Amniotic stem cell (primary cell): ENCODE data around the gene C16orf54.
"Not testable (repeated sequence)": the region's sequence is repeated elsewhere in the genome, so short reads cannot be mapped to it uniquely, and the experiment has no call there.

Experiments
- DNase-seq: peaks from one replicate; lab custom pipeline; 2025; lab: John Stamatoyannopoulos, UW

Gene C16orf54

GRCh38 chr16:29745853-29746345, at the start of gene C16orf54:
Gene C16orf54, minus strand, starts transcription at chr16:29745990. Its CDS starts 1,039 bp downstream, at chr16:29744951.
- no peak for DNase-seq

DNA sequence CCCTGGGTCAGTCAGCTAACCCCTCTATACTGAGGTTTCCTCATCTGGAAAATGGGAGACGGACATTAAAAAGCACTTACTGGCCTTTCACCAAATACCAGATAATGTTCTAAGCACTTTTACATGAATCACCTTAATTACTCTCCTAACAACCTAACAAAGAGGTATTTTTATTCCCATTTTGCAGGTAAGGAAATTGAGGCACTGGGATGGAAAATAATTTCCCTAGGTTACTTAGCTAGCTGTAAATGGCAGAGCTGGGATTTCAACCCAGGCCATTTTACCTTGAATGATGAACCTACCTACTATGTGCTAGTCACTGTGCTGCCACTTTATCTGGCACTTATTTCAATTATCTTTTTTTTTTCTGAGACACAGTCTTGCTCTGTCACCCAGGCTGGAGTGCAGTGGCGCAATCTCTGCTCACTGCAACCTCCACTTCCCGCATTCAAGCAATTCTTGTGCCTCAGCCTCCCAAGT, 48.5 kb upstream of the C16orf54 start:
- no peak for DNase-seq

DNA sequence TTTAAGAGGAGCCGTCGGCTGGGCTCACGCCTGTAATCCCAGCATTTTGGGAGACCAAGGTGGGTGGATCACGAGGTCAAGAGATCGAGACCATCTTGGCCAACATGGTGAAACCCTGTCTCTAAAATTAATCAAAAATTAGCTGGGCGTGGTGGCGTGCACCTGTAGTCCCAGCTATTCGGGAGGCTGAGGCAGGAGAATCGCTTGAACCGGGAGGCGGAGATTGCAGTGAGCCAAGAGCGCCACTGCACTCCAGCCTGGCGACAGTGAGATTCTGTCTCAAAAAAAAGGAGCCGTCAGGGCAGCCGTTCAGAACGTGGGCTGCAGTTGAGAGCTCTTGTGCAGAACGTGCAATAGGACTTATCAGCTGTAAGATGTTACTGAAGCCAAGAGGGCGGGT, 47.4 kb upstream of the C16orf54 start:
- not testable (repeated sequence) for DNase-seq

DNA sequence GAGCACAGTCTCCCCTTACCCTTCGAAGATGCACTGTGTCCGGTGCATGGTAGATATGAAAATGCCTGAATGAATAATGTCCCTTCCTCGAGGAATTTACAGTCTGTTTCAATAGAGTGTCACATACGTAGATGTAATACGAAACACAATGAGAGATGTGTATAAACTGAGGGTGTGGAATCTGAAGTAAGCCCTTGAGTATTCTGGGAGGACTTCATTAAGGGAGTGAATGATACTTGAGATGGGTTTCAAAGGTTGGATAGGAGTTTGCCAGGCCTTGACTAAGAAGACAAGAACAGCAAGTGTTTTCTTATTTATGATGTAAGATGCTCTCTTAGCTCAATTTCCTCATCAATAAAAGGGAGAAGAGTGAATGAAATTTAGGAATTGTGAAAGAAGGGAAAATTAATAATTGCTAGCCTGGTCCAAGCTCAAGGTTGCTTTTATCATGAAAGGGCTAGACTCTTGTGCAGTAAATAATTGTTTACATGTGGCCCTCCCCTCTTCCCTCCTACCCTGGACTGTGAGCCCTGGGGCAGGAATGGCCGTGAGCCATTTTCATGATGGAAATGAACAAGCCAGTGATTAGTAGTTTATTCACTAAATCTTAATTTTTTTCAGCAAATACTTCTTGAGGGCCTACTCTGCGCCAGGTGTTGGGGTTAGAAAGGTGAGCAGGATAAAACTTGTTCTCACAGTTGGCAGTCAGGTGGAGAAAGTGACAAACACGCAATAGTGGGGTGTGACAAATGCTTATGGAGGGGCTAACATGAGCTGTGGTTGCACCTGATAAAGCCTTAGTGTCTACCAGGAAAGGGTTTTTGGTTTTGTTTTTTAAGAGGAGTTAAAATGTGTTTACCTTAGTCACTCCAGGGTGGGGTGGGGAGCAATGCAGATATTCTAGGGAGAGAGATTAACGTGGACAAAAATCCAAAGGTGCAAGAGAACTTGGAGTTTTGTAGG, 46.3 kb upstream of the C16orf54 start:
- DNase-seq: no peak

DNA sequence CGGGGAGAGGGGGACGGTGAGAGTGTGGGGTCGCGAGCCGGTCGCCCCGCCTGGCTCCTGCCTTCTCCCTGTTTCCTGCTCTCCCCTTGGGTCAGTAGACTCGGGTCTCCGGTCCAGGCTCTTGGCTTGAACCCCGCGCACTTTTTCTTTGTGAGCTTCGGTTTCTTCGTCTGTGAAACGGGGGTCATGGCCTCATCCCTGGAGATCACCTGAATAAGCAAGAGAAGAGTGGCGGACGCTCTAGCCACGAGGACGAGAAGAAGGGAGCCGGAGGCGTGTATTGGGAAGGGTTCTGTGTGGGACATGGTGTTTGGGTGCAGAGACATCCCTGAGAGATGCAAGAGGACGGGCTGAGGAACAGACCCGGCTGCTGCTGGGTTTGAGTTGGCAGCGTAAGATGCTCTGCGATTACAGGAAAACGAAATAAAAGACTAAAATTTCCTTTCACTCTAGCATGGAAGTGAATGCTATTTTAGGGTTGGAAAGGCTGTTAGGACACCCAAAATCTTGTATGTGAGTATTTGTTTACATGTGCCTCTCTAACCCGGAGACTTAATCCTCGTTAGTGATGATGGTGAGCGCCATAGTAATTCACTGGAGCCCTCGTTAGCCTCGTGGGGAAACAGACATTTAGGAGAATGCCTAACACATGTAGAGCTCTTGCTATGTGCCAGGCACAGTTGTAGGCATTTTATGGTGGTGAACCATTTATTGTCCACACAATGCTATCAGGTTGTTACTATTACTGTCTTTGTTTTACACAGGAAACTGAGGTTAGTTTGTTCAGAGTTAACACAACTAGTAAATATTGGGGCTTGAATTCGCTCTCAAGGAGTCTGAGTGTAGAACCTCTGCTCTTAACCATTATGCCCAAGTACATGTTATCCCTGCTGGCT, 45.4 kb upstream of the C16orf54 start:
- DNase-seq: no peak

DNA sequence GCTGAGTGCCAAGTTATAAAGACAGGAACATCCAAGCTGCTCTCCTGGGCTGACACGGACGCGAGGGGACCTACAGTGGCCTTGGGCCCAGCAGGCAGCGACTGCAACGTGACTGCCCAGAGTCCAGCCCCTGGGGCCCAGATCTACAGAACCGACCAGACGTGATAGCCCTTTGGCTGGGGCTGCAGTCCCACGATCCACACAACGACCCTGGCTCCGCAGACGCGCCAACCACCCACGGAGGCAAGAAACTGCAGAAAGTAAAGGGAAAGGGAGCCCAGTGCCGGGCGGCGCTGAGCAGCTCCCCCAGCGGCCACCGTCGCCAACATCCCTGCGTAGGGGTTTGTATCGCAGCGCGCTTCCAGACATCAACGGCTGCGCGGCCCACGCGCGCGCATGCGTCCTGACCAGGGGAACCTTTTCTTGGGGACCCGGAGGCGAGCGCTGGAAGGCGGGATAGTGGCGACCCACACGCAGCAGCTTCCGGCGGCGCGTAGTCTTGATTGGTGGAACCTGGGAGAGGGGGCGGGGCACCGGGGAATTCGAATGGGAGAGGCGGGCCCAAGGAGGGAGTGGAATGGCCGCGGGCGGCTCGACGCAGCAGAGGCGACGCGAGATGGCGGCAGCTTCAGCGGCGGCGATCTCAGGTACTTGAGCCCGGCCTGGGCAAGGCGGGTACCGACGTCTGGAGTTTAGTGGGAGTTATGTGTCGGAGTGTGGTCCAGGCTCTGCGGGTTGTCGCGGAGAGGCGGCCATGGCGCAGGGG, 44.6 kb upstream of the C16orf54 start, which contains the start of gene KIF22:
Gene KIF22 (plus strand): TSS at position 569 of the 766 bp plus-strand sequence. CDS start 9 bp downstream, at position 578.
- peak; percentile 98 for DNase-seq

GRCh38 chr16:29789775-29790182, 44.0 kb upstream of the C16orf54 start:
- DNase-seq: no peak

GRCh38 chr16:29787155-29787554, 41.4 kb upstream of the C16orf54 start:
- DNase-seq: not testable (repeated sequence)

DNA sequence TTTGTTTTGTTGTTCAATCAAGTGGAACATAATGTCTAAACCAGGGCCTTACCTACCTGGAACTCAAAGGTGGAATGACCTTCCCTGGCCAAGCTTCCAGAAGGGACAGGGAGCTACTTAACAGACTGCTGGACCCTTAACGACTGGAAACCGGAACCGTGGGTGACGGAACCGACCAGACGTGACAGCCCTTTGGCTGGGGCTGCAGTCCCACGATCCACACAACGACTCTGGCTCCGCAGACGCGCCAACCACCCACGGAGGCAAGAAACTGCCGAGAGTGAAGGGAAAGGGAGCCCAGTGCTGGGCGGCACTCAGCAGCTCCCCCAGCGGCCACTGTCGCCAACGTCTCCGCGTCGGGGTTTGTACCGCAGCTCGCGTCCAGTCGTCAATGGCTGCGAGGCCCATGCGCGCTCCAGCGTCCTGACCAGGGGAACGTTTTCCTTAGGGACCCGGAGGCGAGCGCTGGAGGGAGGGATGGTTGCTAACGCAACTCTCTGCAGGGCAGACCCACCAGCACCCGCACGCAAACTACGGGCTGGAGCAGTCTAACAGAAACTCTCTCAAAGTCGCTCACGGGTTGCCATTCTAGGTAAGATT, 39.2 kb upstream of the C16orf54 start:
- peak; percentile 12 for DNase-seq

GRCh38 chr16:29784157-29784556, 38.4 kb upstream of the C16orf54 start:
- DNase-seq: no peak

DNA sequence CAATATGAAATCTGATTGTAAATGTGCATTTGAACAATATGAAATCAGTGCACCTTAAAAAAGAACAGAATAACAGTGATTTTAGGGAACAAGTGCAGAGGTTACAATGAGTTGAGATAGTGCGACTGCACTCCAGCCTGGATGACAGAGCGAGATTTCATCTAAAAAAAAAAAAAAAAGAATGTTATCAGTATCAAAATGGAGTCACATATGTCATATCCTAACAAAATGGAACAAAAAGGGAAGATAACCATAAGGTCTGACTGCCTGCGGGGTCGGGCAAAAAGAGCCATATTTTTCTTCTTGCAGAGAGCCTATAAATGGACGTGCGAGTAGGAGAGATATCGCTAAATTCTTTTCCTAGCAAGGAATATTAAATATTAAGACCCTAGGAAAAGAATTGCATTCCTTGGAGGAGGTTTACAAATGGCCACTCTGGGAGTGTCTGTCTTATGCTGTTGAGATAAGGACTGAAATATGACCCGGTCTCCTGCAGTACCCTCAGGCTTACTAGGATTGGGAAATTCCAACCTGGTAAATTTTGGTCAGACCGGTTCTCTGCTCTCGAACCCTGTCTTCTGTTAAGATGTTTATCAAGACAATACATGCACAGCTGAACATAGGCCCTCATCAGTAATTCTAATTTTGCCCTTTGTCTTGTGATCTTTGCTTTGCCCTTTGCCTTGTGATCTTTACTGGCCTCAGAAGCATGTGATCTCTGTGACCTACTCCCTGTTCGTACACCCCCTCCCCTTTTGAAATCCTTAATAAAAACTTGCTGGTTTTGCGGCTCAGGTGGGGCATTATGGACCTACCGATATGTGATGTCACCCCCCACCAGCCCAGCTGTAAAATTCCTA, 37.5 kb upstream of the C16orf54 start:
- not testable (repeated sequence) for DNase-seq

DNA sequence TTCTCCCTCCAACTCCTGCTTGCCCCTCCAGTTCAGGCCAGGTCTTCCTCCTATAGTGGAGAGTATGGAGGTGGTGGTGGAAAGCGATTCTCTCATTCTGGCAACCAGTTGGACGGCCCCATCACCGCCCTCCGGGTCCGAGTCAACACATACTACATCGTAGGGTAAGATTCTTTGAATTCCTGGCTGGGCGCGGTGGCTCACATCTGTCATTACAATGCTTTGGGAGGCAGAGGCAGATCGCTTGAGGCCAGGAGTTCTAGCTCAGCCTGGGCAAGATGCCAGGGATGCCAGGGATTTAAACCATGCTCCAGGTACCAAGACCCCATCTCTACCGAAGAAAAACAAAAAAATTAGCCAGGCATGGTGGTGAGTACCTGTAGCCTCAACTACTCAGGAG, 33.7 kb upstream of the C16orf54 start:
- no peak for DNase-seq

DNA sequence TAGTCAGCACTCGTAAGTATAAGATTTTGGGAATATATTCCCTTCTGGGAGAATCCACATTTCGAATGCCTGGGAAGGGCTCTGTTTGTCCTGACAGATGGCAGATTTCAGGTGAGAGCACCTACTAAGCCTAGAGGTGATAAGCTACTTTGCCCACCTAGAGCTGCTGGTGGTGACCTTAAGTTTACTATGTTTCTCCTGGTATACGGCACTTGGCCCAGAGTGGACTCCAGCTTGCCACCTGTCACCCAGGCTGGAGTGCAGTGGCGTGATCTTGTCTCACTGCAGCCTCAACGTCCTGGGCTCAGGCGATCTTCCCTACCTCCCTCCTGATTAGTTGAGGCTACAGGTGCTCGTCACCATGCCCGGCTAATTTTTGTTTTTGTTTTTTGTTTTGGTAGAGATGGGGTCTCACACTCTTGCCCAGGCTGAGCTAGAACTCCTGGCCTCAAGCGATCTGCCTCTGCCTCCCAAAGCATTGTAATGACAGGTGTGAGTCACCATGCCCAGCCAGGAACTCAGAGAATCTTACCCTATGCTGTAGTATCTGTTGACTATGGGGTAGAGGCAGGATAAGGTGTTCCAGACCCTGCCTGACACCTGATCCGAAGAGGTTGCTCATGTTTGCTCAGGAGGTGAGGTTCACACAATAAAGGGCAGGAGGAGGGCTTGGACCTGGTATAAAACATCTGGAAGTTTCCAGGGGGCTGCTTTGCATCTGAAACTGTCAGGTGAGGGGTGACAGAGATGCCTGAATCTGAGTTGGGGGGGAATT, 32.0 kb upstream of the C16orf54 start, which contains the start of gene ZG16:
Gene ZG16 (plus strand): TSS at position 681 of the 775 bp plus-strand sequence. CDS start 1,011 bp downstream, outside the sequence.
- DNase-seq: no peak

GRCh38 chr16:29775742-29776408, 30.1 kb upstream of the C16orf54 start:
- peak; percentile 10 for DNase-seq

DNA sequence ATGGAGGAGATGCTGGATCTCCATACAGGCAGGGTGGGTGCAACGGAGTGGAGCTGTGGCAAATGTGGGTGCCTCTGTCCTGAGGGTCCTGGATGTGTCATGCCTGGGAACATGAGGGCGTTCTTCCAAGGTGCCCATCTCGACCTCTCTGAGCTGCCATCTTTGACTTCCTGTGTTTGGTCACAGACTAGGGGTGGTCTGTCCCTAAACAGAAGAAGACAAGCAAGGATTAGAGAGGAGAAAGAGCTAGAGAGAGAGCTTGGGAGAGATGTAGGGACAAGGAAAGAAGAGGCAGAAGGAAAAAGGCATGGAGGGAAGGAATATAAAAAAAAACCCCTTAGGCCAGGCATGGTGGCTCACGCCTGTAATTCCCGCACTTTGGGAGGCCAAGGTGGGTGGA, 28.9 kb upstream of the C16orf54 start:
- DNase-seq: no peak

DNA sequence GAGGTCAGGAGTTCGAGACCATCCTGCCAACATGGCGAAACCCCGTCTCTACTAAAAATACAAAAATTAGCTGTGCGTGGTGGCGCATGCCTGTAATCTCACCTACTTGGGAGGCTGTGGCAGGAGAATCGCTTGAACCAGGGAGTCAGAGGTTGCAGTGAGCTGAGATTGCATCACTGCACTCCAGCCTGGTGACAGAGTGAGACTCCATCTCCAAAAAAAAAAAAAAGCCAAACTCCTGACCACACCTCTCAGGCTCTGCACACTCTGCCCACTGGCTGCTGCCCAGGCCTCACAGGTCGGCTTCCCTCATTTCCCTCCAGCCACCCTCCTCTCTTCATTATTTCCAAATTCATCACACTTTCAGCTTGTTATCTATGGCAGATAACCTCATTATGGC, 26.5 kb upstream of the C16orf54 start:
- not testable (repeated sequence) for DNase-seq

DNA sequence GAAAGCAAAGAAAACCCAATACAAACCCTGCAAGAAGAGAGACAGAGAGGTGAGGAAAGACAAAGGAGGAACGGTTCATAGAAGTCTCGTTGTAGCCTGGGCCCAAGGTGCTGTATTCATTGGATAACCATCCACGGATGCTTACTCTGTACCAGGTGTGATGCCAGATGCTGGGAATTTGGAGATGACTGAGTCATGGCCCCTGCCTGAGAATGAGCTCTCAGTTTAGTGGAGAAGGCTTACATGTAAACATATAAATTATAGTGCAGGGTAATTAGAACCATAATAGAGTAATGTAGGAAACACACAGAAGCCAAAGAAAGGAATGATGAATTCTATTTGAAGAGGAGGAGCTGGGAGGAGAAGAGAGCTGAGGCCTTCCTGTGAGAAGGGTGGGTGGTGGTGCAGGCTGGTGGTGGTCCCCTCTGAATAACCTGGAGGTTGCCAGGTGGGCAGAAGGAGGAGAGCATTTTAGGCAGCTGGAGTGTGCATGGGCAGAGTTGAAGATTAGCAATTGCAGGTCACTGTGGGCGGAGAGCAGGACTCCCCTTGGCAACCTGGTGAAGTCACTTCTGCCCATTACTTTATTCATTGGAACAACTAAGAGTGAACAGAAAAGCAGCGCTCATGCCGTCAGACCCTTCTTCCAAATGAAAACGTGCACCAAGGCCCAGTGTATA, 24.6 kb upstream of the C16orf54 start:
- no peak for DNase-seq

GRCh38 chr16:29769507-29769906, 23.7 kb upstream of the C16orf54 start:
- DNase-seq: no peak
